ENCODE results near the gene SMTNL2. TPM values are rescaled to one million over a fixed set of nuclear protein-coding genes. Genes with fewer than 3 reads are reported as not detected.

Gene SMTNL2
- total RNA-seq, 1 experiment from 2014 or later = not detected

DNA sequence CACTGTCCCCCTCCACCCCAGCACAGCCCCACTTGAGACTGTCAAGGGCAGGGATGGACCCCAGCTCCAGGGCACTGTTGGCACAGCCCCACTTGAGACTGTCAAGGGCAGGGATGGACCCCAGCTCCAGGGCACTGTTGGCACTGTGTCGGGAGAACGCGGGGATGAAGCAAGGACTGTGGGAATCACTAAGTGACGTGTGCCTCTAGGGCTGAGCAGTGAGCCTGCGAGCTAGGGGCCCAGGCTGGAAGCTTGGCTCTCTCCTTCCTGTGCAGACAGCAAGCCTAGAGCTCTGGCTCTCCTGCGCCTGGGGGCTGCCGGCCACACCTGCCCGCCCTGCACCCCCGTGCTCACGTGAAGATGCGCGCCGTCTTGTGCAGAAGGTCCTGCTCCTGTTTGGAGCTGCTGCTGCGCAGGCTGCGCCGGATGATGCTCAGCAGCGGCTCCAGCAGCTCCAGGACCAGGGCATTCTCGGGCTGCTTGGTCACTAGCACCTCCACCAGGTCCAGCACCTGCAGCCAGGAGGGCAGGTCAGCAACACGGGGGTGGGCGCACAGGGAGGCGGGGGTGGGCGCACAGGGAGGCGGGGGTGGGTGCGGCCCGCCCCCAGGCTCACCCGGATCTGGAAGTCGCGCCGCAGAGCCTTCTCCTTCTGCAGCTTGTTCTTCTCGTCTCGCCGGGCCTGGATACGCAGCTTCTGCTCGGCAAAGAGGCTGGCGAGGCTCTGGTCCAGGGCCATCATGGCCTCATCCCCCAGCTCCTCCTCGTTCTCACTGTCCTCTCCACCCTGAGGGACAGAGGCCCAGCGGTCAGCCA lies 40.0 kb upstream of the SMTNL2 start:
- H3K9me3 ChIP-seq (ENCODE audit: low read depth, low read length, poor library complexity, severe bottlenecking) = no peaks in the 10 kb centered on the region
- H3K36me3 ChIP-seq (ENCODE audit: insufficient read depth, low read length, poor library complexity, severe bottlenecking) = peaks cover 73% of the 10 kb centered on the region
- H3K27ac ChIP-seq (ENCODE audit: low read depth, low read length, poor library complexity, severe bottlenecking) = no peak overlapping the region
- H3K4me3 ChIP-seq (ENCODE audit: low read depth, low read length, poor library complexity, severe bottlenecking) = no peak overlapping the region
- TF ChIP-seq, protein P1, sequence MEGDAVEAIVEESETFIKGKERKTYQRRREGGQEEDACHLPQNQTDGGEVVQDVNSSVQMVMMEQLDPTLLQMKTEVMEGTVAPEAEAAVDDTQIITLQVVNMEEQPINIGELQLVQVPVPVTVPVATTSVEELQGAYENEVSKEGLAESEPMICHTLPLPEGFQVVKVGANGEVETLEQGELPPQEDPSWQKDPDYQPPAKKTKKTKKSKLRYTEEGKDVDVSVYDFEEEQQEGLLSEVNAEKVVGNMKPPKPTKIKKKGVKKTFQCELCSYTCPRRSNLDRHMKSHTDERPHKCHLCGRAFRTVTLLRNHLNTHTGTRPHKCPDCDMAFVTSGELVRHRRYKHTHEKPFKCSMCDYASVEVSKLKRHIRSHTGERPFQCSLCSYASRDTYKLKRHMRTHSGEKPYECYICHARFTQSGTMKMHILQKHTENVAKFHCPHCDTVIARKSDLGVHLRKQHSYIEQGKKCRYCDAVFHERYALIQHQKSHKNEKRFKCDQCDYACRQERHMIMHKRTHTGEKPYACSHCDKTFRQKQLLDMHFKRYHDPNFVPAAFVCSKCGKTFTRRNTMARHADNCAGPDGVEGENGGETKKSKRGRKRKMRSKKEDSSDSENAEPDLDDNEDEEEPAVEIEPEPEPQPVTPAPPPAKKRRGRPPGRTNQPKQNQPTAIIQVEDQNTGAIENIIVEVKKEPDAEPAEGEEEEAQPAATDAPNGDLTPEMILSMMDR (conservative IDR thresholded peaks at IDR 0.05; ENCODE audit: low read depth, low read length) = no peak
- no peak for TF ChIP-seq EZH2 (IDR thresholded peaks at IDR 0.05; ENCODE audit: borderline replicate concordance, low read depth, low read length, poor library complexity, severe bottlenecking)
- intact Hi-C loops (cut with micrococcal nuclease; ENCODE audit: unreplicated experiment) = no loop called here
- ChIA-PET CTCF (no interaction called here), POLR2A (ENCODE audit: low non-redundant PET) (no interaction called here)
- no peak for DNase-seq (ENCODE audit: low spot score)
- H3K27me3 ChIP-seq (replicated peaks; ENCODE audit: insufficient read depth, low read depth, low read length, poor library complexity) = no peaks in the 10 kb centered on the region
- BruUV-seq (replicated peaks) = no TSS peak
- no peaks in the 10 kb centered on the region for H3K4me1 ChIP-seq (ENCODE audit: insufficient read depth, low read length, poor library complexity, severe bottlenecking)

DNA sequence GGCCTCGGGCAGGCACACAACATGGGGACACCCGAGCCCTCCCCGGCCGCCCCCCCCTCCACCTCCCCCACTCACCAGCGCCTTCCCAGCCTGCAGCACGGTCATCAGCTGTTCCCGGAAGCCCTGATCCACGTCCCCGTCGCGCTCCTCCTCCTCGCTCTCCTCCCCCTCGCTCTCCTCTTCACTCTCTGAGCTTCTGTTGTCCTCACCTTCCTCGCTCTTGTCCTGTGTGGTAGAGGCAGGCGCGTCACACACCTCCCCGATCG lies 39.4 kb upstream of the SMTNL2 start:
- ChIA-PET POLR2A (ENCODE audit: low non-redundant PET) (no interaction called here), CTCF (no interaction called here)
- Histone ChIP-seq H3K27me3 (replicated peaks; ENCODE audit: insufficient read depth, low read depth, low read length, poor library complexity) (no peaks in the 10 kb centered on the region), H3K4me3 (ENCODE audit: low read depth, low read length, poor library complexity, severe bottlenecking) (no peak overlapping the region), H3K4me1 (ENCODE audit: insufficient read depth, low read length, poor library complexity, severe bottlenecking) (no peaks in the 10 kb centered on the region), H3K9me3 (ENCODE audit: low read depth, low read length, poor library complexity, severe bottlenecking) (no peaks in the 10 kb centered on the region), H3K36me3 (ENCODE audit: insufficient read depth, low read length, poor library complexity, severe bottlenecking) (peaks cover 73% of the 10 kb centered on the region), H3K27ac (ENCODE audit: low read depth, low read length, poor library complexity, severe bottlenecking) (no peak overlapping the region)
- TF ChIP-seq, protein P1 (conservative IDR thresholded peaks at IDR 0.05; ENCODE audit: low read depth, low read length) = no peak
- no peak for TF ChIP-seq EZH2 (IDR thresholded peaks at IDR 0.05; ENCODE audit: borderline replicate concordance, low read depth, low read length, poor library complexity, severe bottlenecking)
- intact Hi-C loops (cut with micrococcal nuclease; ENCODE audit: unreplicated experiment) = no loop called here
- BruUV-seq (replicated peaks) = TSS peak; percentile 56
- no peak for DNase-seq (ENCODE audit: low spot score)

DNA sequence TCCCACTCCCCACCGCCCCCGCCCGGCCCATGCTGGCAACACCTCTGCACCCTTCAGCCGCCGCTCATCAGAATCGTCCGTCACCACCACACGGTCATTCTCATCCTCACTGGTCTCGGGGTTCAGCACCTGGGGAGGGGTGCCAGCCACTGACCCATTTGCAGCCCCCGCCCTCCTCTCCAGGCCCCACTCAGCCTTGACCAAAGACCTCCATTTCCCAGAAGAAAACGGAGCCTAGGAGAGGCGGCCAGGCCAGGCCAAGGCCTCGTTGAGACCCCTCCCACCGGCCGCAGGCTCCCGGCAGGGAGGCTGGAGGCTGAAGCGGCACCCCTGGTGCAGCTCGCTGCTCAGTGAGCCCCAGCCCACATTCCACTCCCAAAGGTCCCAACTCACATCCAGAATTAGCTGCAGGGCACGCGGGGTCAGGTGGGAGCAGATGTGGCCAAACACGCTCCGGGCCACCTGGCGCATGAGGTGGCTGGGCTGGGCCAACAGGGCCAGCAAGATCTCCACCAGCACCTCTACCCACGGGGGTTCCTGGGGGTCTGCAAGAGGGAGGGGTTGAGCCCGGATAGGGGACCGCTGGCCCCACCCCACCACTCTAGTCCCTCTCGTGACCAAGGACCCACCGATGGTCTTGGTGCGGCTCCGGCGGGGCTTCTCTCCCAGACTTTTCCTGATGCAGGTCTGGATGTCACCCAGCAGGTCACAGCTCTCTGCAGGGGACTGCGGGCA lies 38.9 kb upstream of the SMTNL2 start:
- DNase-seq (ENCODE audit: low spot score) = no peak
- CTCF ChIA-PET = no interaction called here

More for the DNA sequence above, 38.9 kb upstream of the SMTNL2 start:
- POLR2A ChIA-PET (ENCODE audit: low non-redundant PET) = no interaction called here
- intact Hi-C loops (cut with micrococcal nuclease; ENCODE audit: unreplicated experiment) = no loop called here
- Histone ChIP-seq H3K4me3 (ENCODE audit: low read depth, low read length, poor library complexity, severe bottlenecking) (no peak overlapping the region), H3K27me3 (replicated peaks; ENCODE audit: insufficient read depth, low read depth, low read length, poor library complexity) (no peaks in the 10 kb centered on the region), H3K9me3 (ENCODE audit: low read depth, low read length, poor library complexity, severe bottlenecking) (no peaks in the 10 kb centered on the region), H3K4me1 (ENCODE audit: insufficient read depth, low read length, poor library complexity, severe bottlenecking) (no peaks in the 10 kb centered on the region), H3K36me3 (ENCODE audit: insufficient read depth, low read length, poor library complexity, severe bottlenecking) (peaks cover 73% of the 10 kb centered on the region), H3K27ac (ENCODE audit: low read depth, low read length, poor library complexity, severe bottlenecking) (no peak overlapping the region)
- no TSS peak for BruUV-seq (replicated peaks)
- TF ChIP-seq, protein P1 (conservative IDR thresholded peaks at IDR 0.05; ENCODE audit: low read depth, low read length) = no peak
- TF ChIP-seq EZH2 (IDR thresholded peaks at IDR 0.05; ENCODE audit: borderline replicate concordance, low read depth, low read length, poor library complexity, severe bottlenecking) = no peak
